HG03558 (cell line): ENCODE data around the gene TBC1D21.

Source experiments
- ATAC-seq: cut with Tn5 transposase; IDR thresholded peaks from one replicate; pipeline ENCODE4 v1.9.1; 2021; ENCODE audit warnings: moderate number of reproducible peaks; ENCODE audit not compliant: unreplicated experiment; ENCODE audit errors: extremely low read depth

The TBC1D21 gene

DNA sequence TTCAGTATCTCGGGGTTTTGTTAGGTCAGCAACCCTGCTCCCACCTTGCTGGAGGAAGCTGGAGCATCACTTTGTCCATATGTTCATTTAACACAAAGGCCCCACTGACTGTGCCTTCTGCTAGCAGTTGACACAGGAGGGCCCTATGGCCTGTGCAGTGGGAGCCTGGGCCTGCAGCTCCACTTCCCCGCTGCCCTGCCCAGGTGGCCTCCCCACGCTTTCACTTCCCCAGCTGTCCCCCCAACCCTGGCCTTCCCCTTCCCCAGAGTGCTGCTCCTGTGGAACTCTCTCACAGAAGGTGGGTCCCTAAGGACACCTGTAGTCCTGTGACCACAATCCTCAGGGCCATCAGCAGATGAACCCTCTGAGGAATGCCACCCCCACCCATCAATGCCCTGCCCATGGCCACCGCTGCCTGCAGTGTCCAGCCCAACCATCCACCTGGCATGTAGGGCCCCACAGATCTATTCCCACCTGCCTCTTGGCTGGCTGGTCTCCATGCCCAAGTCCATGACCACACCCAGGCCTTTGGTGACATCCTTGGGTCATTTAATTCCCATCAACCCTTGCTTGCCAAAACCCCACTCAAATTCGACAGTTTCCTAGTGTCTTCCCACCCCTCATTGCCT is 13.5 kb downstream of the TBC1D21 start:
- ATAC-seq, result no peak

DNA sequence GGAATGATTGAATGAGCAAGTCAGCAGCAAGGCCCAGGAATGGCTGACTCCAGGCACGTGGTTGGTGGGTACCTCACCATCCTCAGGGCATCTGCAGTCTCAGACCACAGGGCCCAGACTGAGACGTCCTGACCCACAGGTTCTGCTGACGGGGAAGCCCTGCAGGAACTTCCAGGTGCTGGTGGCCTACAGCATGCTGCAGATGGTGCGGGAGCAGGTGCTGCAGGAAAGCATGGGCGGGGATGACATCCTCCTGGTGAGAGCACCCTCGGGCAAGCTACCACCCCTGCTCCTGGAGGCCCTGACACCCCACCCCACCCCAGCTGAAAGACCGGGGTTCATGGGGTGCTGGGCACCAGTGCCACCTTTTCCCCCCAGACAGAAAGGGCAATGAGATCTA is 14.1 kb downstream of the TBC1D21 start:
- ATAC-seq, result no peak

DNA sequence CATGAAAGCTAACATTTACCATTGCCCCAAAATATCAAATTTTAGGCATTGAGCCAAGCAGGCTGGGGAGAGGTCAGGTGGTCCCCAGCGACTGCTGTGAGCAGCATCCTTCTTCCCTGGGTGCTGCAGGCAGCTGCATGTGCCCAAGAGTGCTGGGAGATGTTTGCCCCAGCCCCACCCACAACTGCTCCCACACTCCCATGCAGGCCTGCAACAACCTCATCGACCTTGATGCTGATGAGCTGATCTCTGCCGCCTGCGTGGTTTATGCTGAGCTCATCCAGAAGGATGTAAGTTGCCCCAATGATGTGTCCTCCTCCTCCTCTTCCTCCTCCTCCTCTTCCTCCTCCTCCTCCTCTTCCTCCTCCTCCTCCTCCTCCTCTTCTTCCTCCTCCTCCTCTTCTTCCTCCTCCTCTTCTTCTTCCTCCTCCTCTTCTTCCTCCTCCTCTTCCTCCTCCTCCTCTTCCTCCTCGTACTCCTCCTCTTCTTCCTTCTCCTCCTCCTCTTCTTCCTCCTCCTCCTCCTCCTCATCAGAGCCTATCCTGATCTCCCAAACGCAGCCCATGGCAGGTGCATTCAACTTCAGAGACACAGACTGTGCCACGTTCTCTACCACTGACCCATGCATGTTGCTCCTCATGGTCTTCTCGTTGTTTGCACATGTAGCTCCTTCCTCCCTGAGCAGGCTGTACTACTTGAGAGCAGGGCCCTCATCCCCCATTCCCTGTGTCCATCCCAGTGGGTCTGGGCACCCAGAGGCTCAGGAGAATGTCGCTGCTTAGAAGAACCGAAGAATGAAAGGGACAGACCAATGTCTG is 15.1 kb downstream of the TBC1D21 start:
- no peak for ATAC-seq

DNA sequence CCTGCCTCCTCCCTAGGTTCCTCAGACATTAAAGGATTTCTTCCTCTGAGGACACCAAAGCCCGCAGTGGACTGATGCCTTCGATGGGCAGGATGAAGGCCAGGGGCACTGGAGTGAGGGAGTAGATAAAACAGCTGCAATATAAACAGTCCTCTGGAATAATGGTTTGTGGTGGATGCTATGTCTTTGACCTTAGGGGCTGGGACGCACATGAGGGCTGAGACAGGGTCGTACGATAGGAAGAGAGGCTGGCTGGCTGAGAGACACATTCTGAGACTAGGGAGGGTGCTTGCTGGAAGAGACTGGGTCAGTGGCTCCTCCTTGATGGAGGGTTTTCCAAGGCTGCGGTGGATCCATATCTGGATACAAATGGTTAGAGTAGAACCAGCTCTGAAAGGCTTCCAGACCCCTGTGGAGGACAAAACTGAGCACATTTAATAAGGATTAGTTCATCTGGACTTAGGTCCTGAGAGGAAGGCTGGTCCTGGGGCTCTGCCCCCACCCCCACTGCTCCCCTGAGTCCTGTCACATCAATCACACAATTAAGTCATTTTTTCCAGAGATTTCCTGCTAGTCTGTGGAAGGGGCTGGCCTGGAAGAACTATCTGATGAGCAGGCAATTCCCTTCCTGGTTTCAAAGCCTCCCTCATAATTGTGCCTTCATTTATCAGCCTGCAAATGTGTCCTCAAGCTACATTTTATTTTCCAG is 15.8 kb downstream of the TBC1D21 start:
- no peak for ATAC-seq

DNA sequence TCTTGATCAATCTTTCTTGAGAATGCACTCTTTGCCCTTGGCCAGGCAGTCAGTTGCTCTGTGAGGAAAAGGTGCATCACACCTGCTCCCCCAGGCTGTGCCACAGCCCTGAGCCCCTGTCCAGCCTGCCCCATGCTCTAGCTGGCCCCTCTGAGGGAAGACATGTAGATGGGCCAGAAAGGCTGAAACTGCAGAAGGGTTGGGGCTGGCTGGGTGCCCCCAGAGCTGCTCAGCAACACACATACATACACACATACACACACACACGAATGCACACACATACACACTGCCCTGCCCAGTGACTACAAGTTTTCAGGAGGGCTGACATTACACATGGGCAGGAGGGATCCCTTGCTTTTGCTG is 16.4 kb downstream of the TBC1D21 start:
- ATAC-seq, result no peak

DNA sequence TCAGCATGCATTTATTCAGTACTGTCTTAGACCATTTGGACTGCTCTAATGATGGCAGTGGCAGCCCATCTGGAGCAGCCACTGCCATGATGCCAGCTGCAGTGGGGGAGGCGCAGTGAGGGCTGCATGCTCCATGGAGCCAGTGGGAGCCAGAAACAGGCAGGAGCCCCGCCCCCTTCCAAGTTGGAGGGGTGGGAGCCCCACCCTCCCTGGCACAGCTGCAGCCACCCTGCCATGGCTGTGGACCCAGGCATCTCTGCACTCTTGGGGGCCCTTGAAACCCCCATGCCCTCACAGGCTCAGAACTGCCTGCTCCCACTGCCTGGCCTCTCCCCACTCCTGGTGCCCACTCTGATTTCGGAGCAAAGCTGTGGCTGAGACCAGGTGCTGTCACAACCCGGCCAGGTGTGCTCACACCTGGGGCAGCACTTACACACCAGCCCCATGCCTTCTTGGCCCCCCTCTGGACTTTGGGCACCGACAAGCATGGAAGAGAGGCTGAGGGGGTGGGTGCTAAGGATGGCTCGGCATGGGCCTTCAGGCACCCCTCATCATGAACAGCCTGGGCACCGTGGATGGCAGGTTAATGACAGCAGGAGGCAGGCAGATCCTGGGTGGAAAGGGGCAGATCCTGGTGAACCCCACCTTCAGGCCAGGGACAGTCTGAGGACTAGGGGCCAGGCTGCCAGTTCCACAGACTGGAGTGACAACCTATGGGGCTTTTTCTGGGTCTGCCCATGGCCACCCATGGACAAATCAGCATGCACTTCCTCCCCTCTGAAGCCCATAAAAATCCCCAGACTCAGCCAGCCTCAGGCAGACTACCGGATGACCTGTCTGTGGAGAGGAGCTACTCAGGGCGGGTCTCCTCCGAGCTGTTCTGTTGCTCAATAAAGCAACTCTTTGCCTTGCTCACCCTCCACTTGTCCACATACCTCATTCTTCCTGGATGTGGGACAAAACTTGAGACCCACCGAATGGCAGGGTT is 18.3 kb downstream of the TBC1D21 start:
- no peak for ATAC-seq

DNA sequence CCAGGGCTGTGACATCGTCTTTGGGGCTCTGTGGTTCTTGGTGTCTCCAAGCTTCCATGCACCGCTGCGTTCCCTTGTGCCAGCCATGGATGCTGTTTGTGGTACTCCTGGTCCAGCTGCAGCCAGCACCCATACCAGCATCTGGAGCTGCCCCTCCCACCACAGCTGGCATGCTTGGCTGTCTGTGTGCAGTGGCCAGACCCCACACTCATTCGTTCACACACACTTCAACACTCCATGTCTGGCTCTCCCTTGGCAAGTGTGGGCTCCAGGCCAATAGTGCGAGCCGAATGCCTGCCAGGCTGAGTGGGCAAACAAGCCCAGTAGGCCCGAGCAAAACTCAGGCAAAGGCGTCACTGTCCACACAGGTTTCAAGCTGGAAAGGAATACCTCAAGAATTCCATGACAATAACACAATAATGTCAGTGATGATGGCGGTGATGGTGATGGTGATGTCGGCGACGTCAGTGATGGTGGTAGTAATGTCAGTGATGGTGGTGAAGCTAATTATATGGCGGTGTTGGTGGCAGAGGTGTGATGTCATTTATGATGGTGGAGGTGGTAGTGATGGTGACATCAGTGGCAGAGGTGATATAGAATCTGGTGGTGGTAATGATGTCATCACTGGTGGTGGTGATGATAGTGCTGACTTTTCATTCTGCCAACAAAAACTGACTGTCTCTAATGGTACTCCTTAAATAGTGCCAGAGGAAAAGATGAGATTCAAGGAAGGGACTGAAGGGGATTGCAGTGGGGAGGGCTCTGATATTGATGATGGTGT is 19.3 kb downstream of the TBC1D21 start:
- no peak for ATAC-seq

DNA sequence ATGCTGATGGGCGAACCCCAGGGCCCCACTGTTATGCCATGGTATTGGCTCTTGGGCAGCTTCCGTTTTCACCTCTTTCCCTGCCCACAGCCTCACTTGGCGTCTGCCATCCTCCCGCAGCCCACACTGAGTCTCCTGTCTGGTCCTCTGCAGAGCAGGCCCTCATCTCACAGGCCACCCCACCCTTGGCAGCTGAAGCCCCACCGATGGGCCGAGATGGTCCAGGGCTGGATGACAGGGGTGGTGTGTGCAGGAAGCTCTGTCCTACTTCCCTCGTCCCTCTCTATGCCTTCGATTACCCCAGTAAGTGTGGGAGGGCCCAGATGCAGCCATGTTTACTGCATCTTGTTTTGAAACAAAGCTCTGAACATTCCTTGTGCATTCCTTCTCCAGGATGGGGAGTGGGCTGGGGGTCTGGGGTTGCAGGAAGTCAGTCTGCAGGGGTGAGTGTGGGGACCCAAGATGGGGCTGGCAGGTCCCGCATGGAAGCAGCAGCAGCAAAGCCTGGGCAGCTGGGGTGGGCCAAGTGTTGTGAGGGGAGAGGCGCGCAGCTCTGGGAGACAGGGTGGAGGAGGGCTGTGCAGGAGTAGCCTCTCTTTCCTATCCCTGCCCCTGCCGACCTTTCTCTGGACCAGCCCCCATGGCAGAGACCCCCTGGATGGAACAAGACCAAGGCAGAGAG is 20.9 kb downstream of the TBC1D21 start:
- ATAC-seq, result no peak

DNA sequence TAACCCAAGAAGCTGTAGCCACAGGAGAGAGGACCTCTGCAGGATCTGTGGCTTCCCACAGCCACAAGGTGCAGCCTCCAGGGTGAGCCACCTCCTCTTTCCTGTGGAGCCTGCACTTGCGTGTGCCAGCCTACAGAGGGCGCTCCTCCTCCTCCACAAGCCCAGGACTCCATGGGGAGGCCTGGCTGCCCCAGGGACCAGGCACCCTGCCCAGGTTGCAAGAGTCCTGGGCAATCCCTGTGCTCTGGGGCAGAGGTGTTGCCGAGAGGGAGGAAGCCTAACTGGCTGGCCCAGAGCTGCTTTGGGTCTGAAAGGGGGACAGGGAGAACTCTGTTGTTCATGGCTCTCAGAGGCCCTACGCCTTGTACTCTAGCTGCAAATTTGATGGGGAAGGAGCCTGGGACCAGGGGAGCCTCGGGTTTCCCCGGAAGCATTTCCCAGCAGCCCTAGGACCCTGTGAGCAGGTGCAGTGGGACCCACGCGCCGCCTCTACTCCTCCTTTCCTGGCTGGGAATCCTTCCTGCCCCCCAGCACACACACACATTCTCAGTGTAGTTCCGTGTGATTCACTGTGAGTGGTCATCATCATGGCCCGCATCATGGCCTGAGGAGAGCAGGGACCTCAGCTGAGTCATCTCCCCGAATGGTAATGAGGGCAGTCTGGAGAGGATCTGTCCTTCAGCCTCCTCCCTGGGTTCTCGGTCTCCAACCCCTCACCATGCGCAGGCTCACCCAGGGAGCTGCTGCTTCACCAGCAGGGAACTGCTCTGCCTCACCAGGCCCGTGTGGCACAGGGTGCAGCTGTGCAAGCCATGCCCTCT is 24.3 kb downstream of the TBC1D21 start:
- no peak for ATAC-seq

DNA sequence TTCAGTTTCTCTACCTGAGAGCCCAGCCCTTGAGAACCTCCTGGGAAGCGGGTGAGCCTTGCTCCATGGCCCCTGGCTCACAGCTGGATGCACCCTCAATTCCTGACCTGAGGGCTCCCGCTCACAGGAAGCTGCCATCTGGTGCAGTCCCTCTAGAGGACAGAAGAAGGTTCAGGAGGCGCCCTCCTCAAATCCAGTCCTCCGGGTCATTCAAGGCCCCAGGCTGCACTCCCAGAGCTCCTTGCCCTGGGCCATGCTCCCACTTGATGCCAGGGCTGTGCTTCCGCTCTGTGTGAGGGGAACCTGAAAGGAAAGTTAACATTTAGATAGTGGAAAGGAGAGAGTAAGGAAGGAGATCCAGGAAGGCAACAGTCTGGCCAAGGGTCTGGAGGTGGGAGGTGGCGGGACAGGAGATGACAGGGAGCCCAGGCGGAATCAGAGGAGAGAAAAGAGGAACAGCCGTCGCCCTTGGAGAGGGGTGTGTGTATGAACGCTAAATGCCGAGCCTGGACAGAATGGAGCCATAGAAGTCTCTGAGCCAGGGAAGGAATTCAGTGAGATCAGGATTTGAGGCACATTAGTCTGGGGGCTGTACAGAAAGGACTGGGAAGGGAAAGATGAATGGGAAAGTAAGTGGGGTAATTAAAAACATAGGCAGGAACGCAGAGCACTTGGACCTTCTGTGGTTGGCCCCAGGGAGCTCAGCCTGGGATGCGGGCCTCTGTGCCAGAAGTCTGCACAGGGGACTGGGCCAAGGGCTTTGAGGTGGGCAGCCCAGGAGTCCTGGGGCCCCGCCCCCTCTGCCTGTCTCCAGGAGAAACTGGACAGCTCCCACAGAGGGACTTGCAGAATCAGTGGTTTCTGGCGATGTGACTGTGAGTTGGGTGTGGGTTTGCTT is 26.1 kb downstream of the TBC1D21 start:
- ATAC-seq, result no peak

DNA sequence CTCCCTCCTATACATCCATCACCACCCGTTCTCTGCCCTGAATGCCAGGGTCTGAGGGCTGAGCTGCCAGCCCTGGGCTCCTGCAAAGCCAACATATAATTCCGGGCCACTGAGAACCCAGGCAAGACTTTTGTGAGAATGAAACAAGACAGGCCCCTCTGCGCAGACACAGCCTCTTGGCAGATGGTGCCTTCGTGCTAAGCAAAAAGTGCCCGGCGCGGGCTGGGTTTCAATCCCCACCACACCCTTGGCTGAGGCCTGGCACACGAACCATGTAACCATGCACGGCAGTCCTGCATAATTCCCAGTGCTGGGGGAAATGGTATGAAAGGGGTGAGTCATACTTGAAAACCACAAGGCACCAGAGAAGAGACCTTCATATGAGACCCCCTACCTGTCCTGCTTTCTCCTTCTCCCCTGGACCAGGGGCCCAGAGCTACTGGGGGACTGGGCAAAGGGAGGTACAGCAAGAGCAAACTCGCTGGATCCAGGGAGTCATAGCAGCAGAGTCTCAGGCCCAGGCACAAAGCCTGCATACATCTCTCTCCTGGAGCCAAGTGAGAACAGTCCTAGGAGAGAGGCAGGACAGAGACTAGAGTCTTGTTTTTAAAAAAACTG is 26.8 kb downstream of the TBC1D21 start:
- ATAC-seq, result no peak

DNA sequence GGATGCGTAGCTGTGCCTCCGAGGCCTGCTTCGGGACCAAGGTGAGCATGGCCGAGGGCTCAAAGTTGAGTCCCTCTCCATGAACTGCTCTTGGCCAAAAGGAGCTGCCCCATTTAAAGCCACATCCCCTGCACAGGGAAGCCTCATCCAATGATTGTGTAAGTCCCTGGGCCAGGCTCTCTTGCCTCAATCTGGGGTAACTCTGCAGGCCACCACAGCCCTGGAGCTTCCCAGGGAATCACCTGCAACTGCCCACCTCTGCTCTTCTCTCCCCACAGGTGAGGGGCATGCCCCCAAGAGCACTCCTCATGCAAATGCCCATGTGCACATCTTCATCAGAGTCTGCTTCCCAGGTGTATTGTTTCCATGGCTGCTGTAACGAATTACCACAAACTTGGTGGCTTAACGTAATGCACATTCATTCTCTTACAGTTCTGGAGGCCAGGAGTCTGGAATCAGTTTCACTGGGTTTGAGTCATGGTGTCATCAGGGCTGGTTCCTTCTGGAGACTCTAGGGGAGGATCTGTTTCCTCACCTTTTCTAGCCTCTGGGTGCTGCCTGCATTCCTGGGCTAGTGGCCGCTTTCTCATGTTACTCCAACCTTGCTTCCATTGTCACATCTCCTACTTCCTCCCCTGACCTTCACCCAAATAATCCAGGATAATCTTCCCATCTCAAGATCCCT is 27.9 kb downstream of the TBC1D21 start:
- no peak for ATAC-seq

DNA sequence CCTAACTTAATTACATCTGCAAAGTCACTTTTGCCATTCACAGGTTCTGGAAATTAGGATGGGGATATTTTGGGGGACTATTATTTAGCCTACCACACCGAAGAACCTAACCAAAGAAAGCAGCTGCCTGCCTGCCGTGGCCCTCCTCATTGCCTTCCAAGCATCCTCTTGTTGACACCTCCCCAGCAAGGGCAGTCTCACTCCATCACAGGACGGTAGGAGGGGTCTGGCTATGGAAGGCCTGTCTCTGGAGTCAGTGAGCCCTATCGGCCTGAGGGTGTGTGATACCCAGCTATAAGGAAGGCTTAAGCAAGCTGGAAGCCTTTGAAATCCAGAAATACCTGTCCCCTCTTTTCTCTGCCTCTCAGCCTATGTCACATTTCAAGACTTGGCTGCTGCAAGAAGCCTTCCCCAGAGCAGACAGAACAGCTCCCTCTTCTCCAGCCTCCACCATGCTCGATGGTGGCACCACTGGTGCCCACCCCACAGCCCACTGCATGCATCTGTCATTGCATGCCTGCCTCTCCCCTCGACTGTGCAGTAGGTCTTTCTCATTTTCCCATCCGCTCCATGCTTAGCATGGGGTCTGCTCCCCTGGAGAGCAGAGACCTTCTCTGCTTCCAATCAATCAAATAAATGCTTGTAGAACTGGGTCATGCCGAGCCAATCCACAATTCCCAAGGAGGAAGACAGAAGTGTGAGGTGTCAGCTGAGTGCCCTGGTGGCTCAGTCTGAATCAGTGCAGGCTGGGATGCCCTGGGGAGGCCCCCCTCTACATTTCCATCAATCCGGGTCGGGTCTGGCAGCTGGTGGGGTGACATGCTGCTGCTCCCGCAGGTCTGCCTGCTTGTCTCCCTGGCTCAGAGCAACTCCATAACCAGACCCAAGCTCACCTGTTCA is 29.0 kb downstream of the TBC1D21 start:
- no peak for ATAC-seq

DNA sequence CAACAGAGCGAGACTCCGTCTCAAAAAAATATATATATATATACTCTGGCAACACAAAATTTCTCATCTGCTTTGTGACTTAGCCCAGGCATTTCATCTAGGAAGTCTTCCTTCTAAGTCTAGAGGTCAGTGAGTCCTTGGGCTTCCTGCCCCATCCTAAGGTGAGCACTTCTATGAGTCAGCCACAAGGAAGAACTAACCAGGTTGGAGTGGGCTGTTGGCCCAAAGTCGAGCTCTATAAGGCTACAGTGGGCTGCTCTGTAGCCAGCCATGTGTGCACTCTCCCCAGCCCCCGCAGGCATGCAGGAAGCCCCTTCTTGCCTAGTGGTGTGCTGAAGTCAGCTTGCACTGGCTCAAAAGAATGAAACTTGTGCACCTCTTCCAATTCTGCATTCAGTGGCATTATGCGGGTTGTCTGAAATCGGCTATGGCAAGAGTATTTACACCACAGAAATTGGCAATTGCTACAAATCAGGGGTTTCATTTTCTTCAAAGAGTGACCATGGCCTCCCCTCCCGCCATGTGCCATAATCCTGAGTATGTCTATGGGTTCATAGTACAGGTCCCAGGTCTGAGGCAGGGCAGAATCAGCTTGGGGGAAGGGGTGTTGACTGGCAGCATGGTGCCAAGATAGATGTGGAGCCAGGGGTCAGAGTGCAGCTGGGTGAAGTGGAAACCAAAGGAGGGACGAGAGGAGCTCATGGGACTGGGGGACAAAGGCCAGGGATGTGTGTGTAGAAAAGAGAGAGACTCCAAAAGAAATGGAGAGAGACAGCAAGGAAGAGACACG is 30.9 kb downstream of the TBC1D21 start:
- no peak for ATAC-seq
